GM19468 (cell line): Measurements from ENCODE around the gene CCDC60.

Experiments
- ATAC-seq: cut with Tn5 transposase; IDR thresholded peaks from one replicate; pipeline ENCODE4 v1.9.1; 2021; ENCODE audit warnings: mild to moderate bottlenecking, moderate library complexity, moderate number of reproducible peaks; ENCODE audit not compliant: unreplicated experiment; ENCODE audit errors: extremely low read depth

CCDC60 gene

GRCh38 chr12:119381471-119382235 is 47.1 kb downstream of the CCDC60 start:
- no peak for ATAC-seq

GRCh38 chr12:119383206-119383605 is 48.7 kb downstream of the CCDC60 start:
- ATAC-seq, result no peak

GRCh38 chr12:119384340-119384739 is 49.8 kb downstream of the CCDC60 start:
- ATAC-seq, result no peak

GRCh38 chr12:119385659-119386058 is 51.1 kb downstream of the CCDC60 start:
- no peak for ATAC-seq

- no peak for ATAC-seq
These were observed 55.2 kb downstream of the CCDC60 start for GRCh38 chr12:119389687-119390086.

- no peak for ATAC-seq
These were observed 57.1 kb downstream of the CCDC60 start for GRCh38 chr12:119391673-119392072.

- no peak for ATAC-seq
These were observed 59.1 kb downstream of the CCDC60 start for GRCh38 chr12:119393677-119394076.

- ATAC-seq, result no peak
These were observed 63.0 kb downstream of the CCDC60 start for GRCh38 chr12:119397540-119397939.

GRCh38 chr12:119398190-119398589 is 63.7 kb downstream of the CCDC60 start:
- ATAC-seq, result no peak

- ATAC-seq, result no peak
These were observed 64.8 kb downstream of the CCDC60 start for GRCh38 chr12:119399301-119399700.

- no peak for ATAC-seq
These were observed 71.8 kb downstream of the CCDC60 start for GRCh38 chr12:119406308-119406707.

GRCh38 chr12:119406811-119407210 is 72.3 kb downstream of the CCDC60 start:
- no peak for ATAC-seq

- no peak for ATAC-seq
These were observed 74.5 kb downstream of the CCDC60 start for GRCh38 chr12:119409043-119409442.

GRCh38 chr12:119410396-119410795 is 75.9 kb downstream of the CCDC60 start:
- no peak for ATAC-seq

GRCh38 chr12:119412306-119412705 is 77.8 kb downstream of the CCDC60 start:
- no peak for ATAC-seq

- no peak for ATAC-seq
These were observed 78.6 kb downstream of the CCDC60 start for GRCh38 chr12:119412811-119413794.

GRCh38 chr12:119415714-119416113 is 81.2 kb downstream of the CCDC60 start:
- ATAC-seq, result no peak

- no peak for ATAC-seq
These were observed 82.9 kb downstream of the CCDC60 start for GRCh38 chr12:119417440-119417839.

- ATAC-seq, result no peak
These were observed 84.9 kb downstream of the CCDC60 start for GRCh38 chr12:119419381-119419780.

GRCh38 chr12:119423285-119423684 is 88.8 kb downstream of the CCDC60 start:
- ATAC-seq, result no peak

- ATAC-seq, result no peak
These were observed 91.1 kb downstream of the CCDC60 start for GRCh38 chr12:119425623-119426022.
